Body of pancreas (tissue), 4 donors: Measurements from ENCODE around the gene CARS2. TPM values are rescaled to one million over a fixed set of nuclear protein-coding genes. Genes with fewer than 3 reads are reported as not detected.
"Not testable (repeated sequence)": the region's sequence is repeated elsewhere in the genome, so short reads cannot be mapped to it uniquely, and the experiment has no call there.

ENCODE experiments used
- ATAC-seq: fragments of 150-250 bp; one replicate; pipeline ENCODE4 v1.9.1; 2016
- DNase-seq, 4 donors: peaks; one replicate each; pipeline ENCODE4 v3.0.0-alpha.2; 2019
- H3K27ac ChIP-seq, 4 donors: fragments of 200-600 bp; sonication (generic); 1 replicate in 3 of 4; 2 replicates in 1 of 4; pipeline versions ENCODE4 v1.5.1 to v1.6.1; 2016 to 2019; ENCODE audit warnings: mild to moderate bottlenecking in 1 of 4, mixed read lengths in 1 of 4, moderate library complexity in 1 of 4
- H3K27me3 ChIP-seq, 2 donors: fragments of 200-600 bp; sonication (generic); one replicate each; pipeline ENCODE4 v1.6.0; 2016; ENCODE audit warnings: mild to moderate bottlenecking in 1 of 2
- H3K36me3 ChIP-seq, 2 donors: fragments of 200-600 bp; sonication (generic); replicated peaks in 1 of 2; 2 replicates each; pipeline ENCODE4 v1.5.1; 2016; ENCODE audit warnings: low read depth in 2 of 2; ENCODE audit not compliant: insufficient read depth in 1 of 2
- H3K4me1 ChIP-seq: fragments of 200-600 bp; sonication (generic); one replicate; pipeline ENCODE4 v1.6.0; 2016
- H3K4me3 ChIP-seq, 2 donors: fragments of 200-600 bp; sonication (generic); 1 replicate in 1 of 2; 2 replicates in 1 of 2; pipeline ENCODE4 v1.5.1; 2016 to 2019
- H3K9me3 ChIP-seq, 3 donors: fragments of 200-600 bp; sonication (generic); 1 replicate in 2 of 3; 2 replicates in 1 of 3; pipeline ENCODE4 v1.5.1; 2016
- POLR2A ChIP-seq, 3 donors: fragments of 450-650 bp; IDR thresholded peaks; one replicate each; pipeline ENCODE4 v1.6.1; 2016; ENCODE audit warnings: antibody characterized with exemption in 3 of 3, mild to moderate bottlenecking in 2 of 3
- WGBS, 2 donors: methylation state at CpG; one replicate each; pipeline ENCODE4 v1.1.5; 2017; 5-methylcytosine and 5-hydroxymethylcytosine counted together
- intact Hi-C: fragments of 100-400 bp; cut with DNase I; formaldehyde crosslinking; loops from one replicate; pipeline ENCODE4 v1.15.1; 2023
- total RNA-seq, 2 donors: library from RNA; depleted of rRNA; stranded (reverse); fragments of >200 nt; gene quantifications; one replicate each; pipeline ENCODE4 v1.1.0, GENCODE V29; 2016
- TF ChIP-seq, protein P1 (sequence below), 7 experiments: fragments of 450-650 bp in 4 of 7; fragments of 200-600 bp in 3 of 7; sonication (generic) in 3 of 7; IDR thresholded peaks; one replicate each; pipeline ENCODE4 v1.5.1; 2016 to 2019; ENCODE audit warnings: antibody characterized with exemption in 7 of 7

The CARS2 gene
- total RNA-seq, 2 donors from 2014 or later: 30.1 to 43.5 TPM

DNA sequence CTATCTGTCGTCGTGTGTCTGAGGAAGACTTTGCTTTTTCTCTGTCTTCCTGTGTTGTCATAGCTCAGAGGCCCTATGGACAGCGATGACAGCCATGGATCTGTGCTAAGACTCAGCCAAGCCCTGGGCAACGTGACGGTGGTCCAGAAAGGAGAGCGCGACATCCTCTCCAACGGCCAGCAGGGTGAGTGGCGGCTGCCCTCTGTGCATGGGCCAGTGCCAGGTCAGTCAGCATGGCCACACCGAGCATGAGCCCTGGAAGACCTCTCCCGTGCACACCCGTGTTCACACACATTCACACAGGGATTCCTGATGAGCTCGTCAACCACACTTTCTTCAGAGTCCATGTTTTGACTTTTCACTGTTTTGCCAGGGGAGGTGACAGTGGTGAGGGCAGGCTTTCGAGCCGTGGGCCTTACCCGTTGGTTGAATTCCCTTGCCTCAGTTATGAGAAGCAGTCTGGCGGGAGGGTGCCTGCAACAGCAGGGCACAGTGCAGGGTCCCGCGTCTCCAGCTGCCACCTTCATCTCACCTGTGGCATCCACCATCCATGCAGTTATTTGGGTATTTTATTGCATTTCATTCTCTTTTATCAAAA, 70.4 kb downstream of the CARS2 start:
- no peak for ATAC-seq
- no peak overlapping the region for H3K27ac ChIP-seq
- no peaks in the 10 kb centered on the region for H3K27me3 ChIP-seq
- no peaks in the 10 kb centered on the region for H3K9me3 ChIP-seq
- peaks cover 9 to 46% of the 10 kb centered on the region in 2 donors for H3K36me3 ChIP-seq
- H3K4me1 ChIP-seq: no peaks in the 10 kb centered on the region
- H3K4me3 ChIP-seq: no peak overlapping the region
- WGBS, 2 donors: 84 to 87% methylated on average over 18 to 19 of the region's 19 CpGs
- DNase-seq: no peak
- TF ChIP-seq, protein P1, sequence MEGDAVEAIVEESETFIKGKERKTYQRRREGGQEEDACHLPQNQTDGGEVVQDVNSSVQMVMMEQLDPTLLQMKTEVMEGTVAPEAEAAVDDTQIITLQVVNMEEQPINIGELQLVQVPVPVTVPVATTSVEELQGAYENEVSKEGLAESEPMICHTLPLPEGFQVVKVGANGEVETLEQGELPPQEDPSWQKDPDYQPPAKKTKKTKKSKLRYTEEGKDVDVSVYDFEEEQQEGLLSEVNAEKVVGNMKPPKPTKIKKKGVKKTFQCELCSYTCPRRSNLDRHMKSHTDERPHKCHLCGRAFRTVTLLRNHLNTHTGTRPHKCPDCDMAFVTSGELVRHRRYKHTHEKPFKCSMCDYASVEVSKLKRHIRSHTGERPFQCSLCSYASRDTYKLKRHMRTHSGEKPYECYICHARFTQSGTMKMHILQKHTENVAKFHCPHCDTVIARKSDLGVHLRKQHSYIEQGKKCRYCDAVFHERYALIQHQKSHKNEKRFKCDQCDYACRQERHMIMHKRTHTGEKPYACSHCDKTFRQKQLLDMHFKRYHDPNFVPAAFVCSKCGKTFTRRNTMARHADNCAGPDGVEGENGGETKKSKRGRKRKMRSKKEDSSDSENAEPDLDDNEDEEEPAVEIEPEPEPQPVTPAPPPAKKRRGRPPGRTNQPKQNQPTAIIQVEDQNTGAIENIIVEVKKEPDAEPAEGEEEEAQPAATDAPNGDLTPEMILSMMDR (IDR thresholded peaks at IDR 0.05): no peak
- intact Hi-C loops: no loop called here

GRCh38 chr13:110634558-110634957, 71.4 kb downstream of the CARS2 start:
- Histone ChIP-seq H3K27ac (no peak overlapping the region), H3K4me3 (no peak overlapping the region), H3K4me1 (no peaks in the 10 kb centered on the region), H3K27me3 (no peaks in the 10 kb centered on the region), H3K36me3 (peaks cover 9 to 41% of the 10 kb centered on the region in 2 donors), H3K9me3 (no peaks in the 10 kb centered on the region)
- TF ChIP-seq POLR2A (IDR thresholded peaks at IDR 0.05): no peak
- TF ChIP-seq, protein P1 (IDR thresholded peaks at IDR 0.05): no peak
- 78 to 89% methylated on average over 10 to 19 of the region's 19 CpGs for WGBS, 2 donors
- ATAC-seq (no peak), DNase-seq (no peak)
- intact Hi-C loops: no loop called here

DNA sequence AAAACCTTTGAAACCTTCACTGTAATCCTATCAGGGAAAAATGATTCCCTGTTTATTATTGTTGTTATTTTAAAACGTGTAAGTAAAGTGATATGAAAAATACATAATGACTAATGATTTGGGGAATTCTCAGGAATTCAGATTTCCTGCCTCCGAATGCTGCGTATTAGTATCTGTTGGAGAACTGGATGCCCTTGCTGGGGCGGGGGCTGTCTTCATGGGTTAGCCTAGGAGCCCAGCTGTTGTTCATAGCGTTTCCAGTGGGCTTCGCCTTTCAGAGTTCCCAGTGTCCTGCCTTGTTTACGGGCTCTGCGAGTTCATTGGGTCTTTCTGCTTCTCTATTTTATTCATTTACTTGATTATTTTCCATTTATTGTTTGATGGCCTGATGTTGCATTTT, 72.1 kb downstream of the CARS2 start:
- Histone ChIP-seq H3K27ac (no peak overlapping the region), H3K36me3 (peaks cover 9 to 35% of the 10 kb centered on the region in 2 donors)

DNA sequence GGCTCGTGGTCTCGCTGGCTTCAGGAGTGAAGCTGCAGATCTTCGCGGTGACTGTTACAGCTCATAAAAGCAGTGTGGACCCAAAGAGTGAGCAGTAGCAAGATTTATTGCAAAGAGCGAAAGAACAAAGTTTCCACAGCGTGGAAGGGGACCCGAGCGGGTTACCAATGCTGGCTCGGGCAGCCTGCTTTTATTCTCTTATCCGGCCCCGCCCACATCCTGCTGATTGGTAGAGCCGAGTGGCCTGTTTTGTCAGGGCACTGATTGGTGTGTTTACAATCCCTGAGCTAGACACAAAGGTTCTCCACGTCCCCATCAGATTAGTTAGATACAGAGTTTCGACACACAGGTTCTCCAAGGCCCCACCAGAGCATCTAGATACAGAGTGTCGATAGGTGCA, 73.7 kb downstream of the CARS2 start:
- H3K27ac ChIP-seq, intact Hi-C loops, DNase-seq: not testable (repeated sequence)

More for the DNA sequence above, 72.1 kb downstream of the CARS2 start:
- TF ChIP-seq POLR2A (IDR thresholded peaks at IDR 0.05): no peak
- TF ChIP-seq, protein P1 (IDR thresholded peaks at IDR 0.05): no peak
- Histone ChIP-seq H3K27me3 (no peaks in the 10 kb centered on the region), H3K4me3 (no peak overlapping the region), H3K4me1 (no peaks in the 10 kb centered on the region), H3K9me3 (no peaks in the 10 kb centered on the region)
- 83 to 85% methylated on average over 8 of the region's 8 CpGs for WGBS, 2 donors
- DNase-seq (no peak), ATAC-seq (no peak)
- intact Hi-C loops: no loop called here

GRCh38 chr13:110630566-110631119, 75.3 kb downstream of the CARS2 start:
- no peak overlapping the region for H3K27ac ChIP-seq
- ATAC-seq: peak; percentile 19
- H3K4me3 ChIP-seq: no peak overlapping the region
- WGBS, 2 donors: 80 to 87% methylated on average over 10 of the region's 10 CpGs
- peaks cover 4% of the 10 kb centered on the region for H3K4me1 ChIP-seq
- intact Hi-C loops: no loop called here
- H3K27me3 ChIP-seq: no peaks in the 10 kb centered on the region
- no peak for TF ChIP-seq POLR2A (IDR thresholded peaks at IDR 0.05)
- TF ChIP-seq, protein P1 (IDR thresholded peaks at IDR 0.05): no peak
- H3K36me3 ChIP-seq: peaks cover 6 to 17% of the 10 kb centered on the region in 2 donors
- no peaks in the 10 kb centered on the region for H3K9me3 ChIP-seq
- DNase-seq: no peak

More for the DNA sequence above, 73.7 kb downstream of the CARS2 start:
- 85 to 97% methylated on average over 12 to 15 of the region's 15 CpGs for WGBS, 2 donors
- H3K27me3 ChIP-seq, ATAC-seq, H3K4me3 ChIP-seq, H3K9me3 ChIP-seq, H3K4me1 ChIP-seq: not testable (repeated sequence)
- peaks cover 9 to 33% of the 10 kb centered on the region in 2 donors for H3K36me3 ChIP-seq
